ENCODE results near the gene GLIS1.
A peak's percentile ranks its signal among the peaks of the same experiment; 100 is the strongest.

GLIS1 gene

GRCh38 chr1:53583868-53584776, 154.8 kb downstream of the GLIS1 start:
- H3K27ac ChIP-seq: no peak overlapping the region
- H3K4me3 ChIP-seq: peak overlapping the region; percentile 50; the same call in 1 of the 2 replicates
- H3K9ac ChIP-seq (ENCODE audit: insufficient read length): no peak overlapping the region
- TF ChIP-seq POLR2AphosphoS5 (IDR thresholded peaks at IDR 0.05; ENCODE audit: borderline replicate concordance, low read depth, low read length) (no peak), EZH2 (IDR thresholded peaks at IDR 0.05) (no peak), FOXP2 (optimal IDR thresholded peaks at IDR 0.05; ENCODE audit: control extremely low read depth, extremely low read length, insufficient read depth) (peak; percentile 50)
- no peaks in the 10 kb centered on the region for H3K36me3 ChIP-seq (ENCODE audit: insufficient read depth, low read length)
- no peak for DNase-seq (ENCODE audit: low read depth, low spot score)
- H3K9me3 ChIP-seq (ENCODE audit: low read depth, low read length): no peaks in the 10 kb centered on the region

GRCh38 chr1:53583021-53583867, 155.7 kb downstream of the GLIS1 start:
- no peak for TF ChIP-seq POLR2AphosphoS5 (IDR thresholded peaks at IDR 0.05; ENCODE audit: borderline replicate concordance, low read depth, low read length)
- no peak for TF ChIP-seq EZH2 (IDR thresholded peaks at IDR 0.05)
- TF ChIP-seq FOXP2 (optimal IDR thresholded peaks at IDR 0.05; ENCODE audit: control extremely low read depth, extremely low read length, insufficient read depth): no peak
- Histone ChIP-seq H3K9me3 (ENCODE audit: low read depth, low read length) (no peaks in the 10 kb centered on the region), H3K9ac (ENCODE audit: insufficient read length) (no peak overlapping the region), H3K27ac (no peak overlapping the region), H3K4me3 (peak overlapping the region; percentile 50), H3K36me3 (ENCODE audit: insufficient read depth, low read length) (no peaks in the 10 kb centered on the region)
- peak; percentile 48 for DNase-seq (ENCODE audit: low read depth, low spot score)

- no peak for TF ChIP-seq FOXP2 (optimal IDR thresholded peaks at IDR 0.05; ENCODE audit: control extremely low read depth, extremely low read length, insufficient read depth)
- no peak for TF ChIP-seq POLR2AphosphoS5 (IDR thresholded peaks at IDR 0.05; ENCODE audit: borderline replicate concordance, low read depth, low read length)
- no peak for TF ChIP-seq EZH2 (IDR thresholded peaks at IDR 0.05)
- DNase-seq (ENCODE audit: low read depth, low spot score): no peak
- Histone ChIP-seq H3K27ac (no peak overlapping the region), H3K9me3 (ENCODE audit: low read depth, low read length) (no peaks in the 10 kb centered on the region), H3K36me3 (ENCODE audit: insufficient read depth, low read length) (no peaks in the 10 kb centered on the region), H3K4me3 (no peak overlapping the region), H3K9ac (ENCODE audit: insufficient read length) (no peak overlapping the region)
These were observed 156.5 kb downstream of the GLIS1 start for GRCh38 chr1:53582211-53583020.

GRCh38 chr1:53581476-53581875, 157.5 kb downstream of the GLIS1 start:
- Histone ChIP-seq H3K27ac (no peak overlapping the region), H3K9ac (ENCODE audit: insufficient read length) (no peak overlapping the region), H3K36me3 (ENCODE audit: insufficient read depth, low read length) (no peaks in the 10 kb centered on the region), H3K4me3 (no peak overlapping the region), H3K9me3 (ENCODE audit: low read depth, low read length) (no peaks in the 10 kb centered on the region)
- DNase-seq (ENCODE audit: low read depth, low spot score): no peak
- no peak for TF ChIP-seq POLR2AphosphoS5 (IDR thresholded peaks at IDR 0.05; ENCODE audit: borderline replicate concordance, low read depth, low read length)
- no peak for TF ChIP-seq EZH2 (IDR thresholded peaks at IDR 0.05)
- no peak for TF ChIP-seq FOXP2 (optimal IDR thresholded peaks at IDR 0.05; ENCODE audit: control extremely low read depth, extremely low read length, insufficient read depth)

- H3K9ac ChIP-seq (ENCODE audit: insufficient read length): no peak overlapping the region
- H3K9me3 ChIP-seq (ENCODE audit: low read depth, low read length): no peaks in the 10 kb centered on the region
- H3K36me3 ChIP-seq (ENCODE audit: insufficient read depth, low read length): no peaks in the 10 kb centered on the region
- H3K27ac ChIP-seq: no peak overlapping the region
- DNase-seq (ENCODE audit: low read depth, low spot score): no peak
- no peak overlapping the region for H3K4me3 ChIP-seq
- TF ChIP-seq POLR2AphosphoS5 (IDR thresholded peaks at IDR 0.05; ENCODE audit: borderline replicate concordance, low read depth, low read length) (no peak), FOXP2 (optimal IDR thresholded peaks at IDR 0.05; ENCODE audit: control extremely low read depth, extremely low read length, insufficient read depth) (no peak), EZH2 (IDR thresholded peaks at IDR 0.05) (no peak)
These were observed 158.1 kb downstream of the GLIS1 start for GRCh38 chr1:53580739-53581475.

- H3K4me3 ChIP-seq: no peak overlapping the region
- H3K9ac ChIP-seq (ENCODE audit: insufficient read length): no peak overlapping the region
- H3K36me3 ChIP-seq (ENCODE audit: insufficient read depth, low read length): no peaks in the 10 kb centered on the region
- DNase-seq (ENCODE audit: low read depth, low spot score): no peak
- no peaks in the 10 kb centered on the region for H3K9me3 ChIP-seq (ENCODE audit: low read depth, low read length)
- TF ChIP-seq EZH2 (IDR thresholded peaks at IDR 0.05): no peak
- no peak for TF ChIP-seq FOXP2 (optimal IDR thresholded peaks at IDR 0.05; ENCODE audit: control extremely low read depth, extremely low read length, insufficient read depth)
- no peak for TF ChIP-seq POLR2AphosphoS5 (IDR thresholded peaks at IDR 0.05; ENCODE audit: borderline replicate concordance, low read depth, low read length)
- H3K27ac ChIP-seq: no peak overlapping the region
These were observed 159.0 kb downstream of the GLIS1 start for GRCh38 chr1:53580009-53580400.

- H3K9me3 ChIP-seq (ENCODE audit: low read depth, low read length): no peaks in the 10 kb centered on the region
- no peak for DNase-seq (ENCODE audit: low read depth, low spot score)
- no peak for TF ChIP-seq EZH2 (IDR thresholded peaks at IDR 0.05)
- TF ChIP-seq FOXP2 (optimal IDR thresholded peaks at IDR 0.05; ENCODE audit: control extremely low read depth, extremely low read length, insufficient read depth): no peak
- no peak for TF ChIP-seq POLR2AphosphoS5 (IDR thresholded peaks at IDR 0.05; ENCODE audit: borderline replicate concordance, low read depth, low read length)
- no peak overlapping the region for H3K27ac ChIP-seq
- no peak overlapping the region for H3K4me3 ChIP-seq
- H3K36me3 ChIP-seq (ENCODE audit: insufficient read depth, low read length): no peaks in the 10 kb centered on the region
- no peak overlapping the region for H3K9ac ChIP-seq (ENCODE audit: insufficient read length)
These were observed 159.5 kb downstream of the GLIS1 start for GRCh38 chr1:53579221-53580008.

Measured in SK-N-MC (cell line).